HG02610 (cell line): ENCODE data around the gene NAA38.
A peak's percentile ranks its signal among the peaks of the same experiment; 100 is the strongest.

Experiments
- ATAC-seq: cut with Tn5 transposase; IDR thresholded peaks from one replicate; pipeline ENCODE4 v1.9.1; 2021; ENCODE audit warnings: mild to moderate bottlenecking, moderate library complexity; ENCODE audit not compliant: unreplicated experiment

Gene NAA38

DNA sequence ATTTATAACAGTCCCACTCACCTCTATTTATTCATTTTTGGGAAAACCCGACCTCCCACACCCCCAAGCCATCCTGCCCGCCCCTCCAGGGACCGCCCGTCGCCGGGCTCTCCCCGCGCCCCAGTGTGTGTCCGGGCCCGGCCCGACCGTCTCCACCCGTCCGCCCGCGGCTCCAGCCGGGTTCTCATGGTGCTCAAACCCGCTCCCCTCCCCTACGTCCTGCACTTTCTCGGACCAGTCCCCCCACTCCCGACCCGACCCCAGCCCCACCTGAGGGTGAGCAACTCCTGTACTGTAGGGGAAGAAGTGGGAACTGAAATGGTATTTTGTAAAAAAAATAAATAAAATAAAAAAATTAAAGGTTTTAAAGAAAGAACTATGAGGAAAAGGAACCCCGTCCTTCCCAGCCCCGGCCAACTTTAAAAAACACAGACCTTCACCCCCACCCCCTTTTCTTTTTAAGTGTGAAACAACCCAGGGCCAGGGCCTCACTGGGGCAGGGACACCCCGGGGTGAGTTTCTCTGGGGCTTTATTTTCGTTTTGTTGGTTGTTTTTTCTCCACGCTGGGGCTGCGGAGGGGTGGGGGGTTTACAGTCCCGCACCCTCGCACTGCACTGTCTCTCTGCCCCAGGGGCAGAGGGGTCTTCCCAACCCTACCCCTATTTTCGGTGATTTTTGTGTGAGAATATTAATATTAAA, 3.1 kb downstream of the NAA38 start:
- ATAC-seq, result no peak

DNA sequence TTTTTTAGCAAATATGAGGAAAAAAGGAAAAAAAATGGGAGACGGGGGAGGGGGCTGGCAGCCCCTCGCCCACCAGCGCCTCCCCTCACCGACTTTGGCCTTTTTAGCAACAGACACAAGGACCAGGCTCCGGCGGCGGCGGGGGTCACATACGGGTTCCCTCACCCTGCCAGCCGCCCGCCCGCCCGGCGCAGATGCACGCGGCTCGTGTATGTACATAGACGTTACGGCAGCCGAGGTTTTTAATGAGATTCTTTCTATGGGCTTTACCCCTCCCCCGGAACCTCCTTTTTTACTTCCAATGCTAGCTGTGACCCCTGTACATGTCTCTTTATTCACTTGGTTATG, 3.7 kb downstream of the NAA38 start:
- no peak for ATAC-seq

- no peak for ATAC-seq
These were observed 4.3 kb downstream of the NAA38 start for GRCh38 chr17:7852919-7853690.

DNA sequence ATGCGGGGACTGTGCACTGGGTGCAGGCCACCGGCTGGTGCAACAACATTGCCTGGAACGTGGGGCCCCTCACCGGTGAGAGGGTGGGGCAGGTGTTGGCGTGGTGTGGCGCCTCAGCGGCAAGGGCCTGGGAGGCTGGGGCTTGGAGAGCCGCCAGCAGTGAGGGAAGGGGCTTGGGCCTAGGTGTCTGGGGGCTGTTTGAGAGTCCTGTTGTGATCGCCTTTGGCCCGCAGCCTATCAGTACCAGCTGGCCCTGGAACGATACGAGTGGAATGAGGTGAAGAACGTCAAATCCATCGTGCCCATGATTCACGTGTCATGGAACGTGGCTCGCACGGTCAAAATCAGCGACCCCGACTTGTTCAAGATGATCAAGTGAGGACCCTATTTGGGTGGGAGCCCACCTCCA, 5.1 kb downstream of the NAA38 start:
- ATAC-seq, result no peak

GRCh38 chr17:7851438-7852261, 5.7 kb downstream of the NAA38 start:
- peak; percentile 64 for ATAC-seq

GRCh38 chr17:7850701-7851437, 6.5 kb downstream of the NAA38 start:
- no peak for ATAC-seq

DNA sequence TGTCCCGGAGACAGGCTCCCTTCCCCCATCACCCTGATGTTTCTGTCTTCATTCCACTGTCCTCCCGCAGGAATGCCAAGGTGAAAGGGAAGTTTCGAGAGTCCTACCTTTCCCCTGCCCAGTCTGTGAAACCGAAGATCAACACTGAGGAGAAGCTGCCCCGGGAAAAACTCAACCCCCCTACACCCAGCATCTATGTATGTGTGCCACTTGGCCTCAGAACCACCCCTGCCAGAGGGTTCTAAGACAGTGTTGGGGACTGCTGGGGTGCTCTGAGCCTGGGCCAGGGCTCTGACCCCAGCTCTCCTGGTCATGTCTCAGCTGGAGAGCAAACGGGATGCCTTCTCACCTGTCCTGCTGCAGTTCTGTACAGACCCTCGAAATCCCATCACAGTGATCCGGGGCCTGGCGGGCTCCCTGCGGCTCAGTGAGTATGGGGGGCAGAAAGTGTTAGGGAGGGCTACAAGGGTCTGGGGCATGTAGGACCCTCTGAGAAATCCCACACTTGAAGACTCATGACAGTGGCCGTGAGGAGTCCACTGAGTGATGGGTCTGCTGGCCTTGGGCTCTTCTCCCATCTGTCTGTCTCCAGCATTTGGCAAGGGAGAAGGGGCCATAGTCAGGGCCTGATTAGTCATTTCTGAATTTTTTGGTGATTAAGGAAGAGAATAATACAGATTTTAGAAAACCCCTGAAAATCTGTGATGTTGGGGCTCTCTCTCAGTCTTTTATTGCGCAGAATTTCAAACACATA, 7.4 kb downstream of the NAA38 start:
- no peak for ATAC-seq

- no peak for ATAC-seq
These were observed 8.1 kb downstream of the NAA38 start for GRCh38 chr17:7849130-7849750.

- no peak for ATAC-seq
These were observed 8.6 kb downstream of the NAA38 start for GRCh38 chr17:7848739-7849129.

GRCh38 chr17:7848131-7848579, 9.2 kb downstream of the NAA38 start:
- ATAC-seq, result no peak

- no peak for ATAC-seq
These were observed 10.3 kb downstream of the NAA38 start for GRCh38 chr17:7846765-7847661.

DNA sequence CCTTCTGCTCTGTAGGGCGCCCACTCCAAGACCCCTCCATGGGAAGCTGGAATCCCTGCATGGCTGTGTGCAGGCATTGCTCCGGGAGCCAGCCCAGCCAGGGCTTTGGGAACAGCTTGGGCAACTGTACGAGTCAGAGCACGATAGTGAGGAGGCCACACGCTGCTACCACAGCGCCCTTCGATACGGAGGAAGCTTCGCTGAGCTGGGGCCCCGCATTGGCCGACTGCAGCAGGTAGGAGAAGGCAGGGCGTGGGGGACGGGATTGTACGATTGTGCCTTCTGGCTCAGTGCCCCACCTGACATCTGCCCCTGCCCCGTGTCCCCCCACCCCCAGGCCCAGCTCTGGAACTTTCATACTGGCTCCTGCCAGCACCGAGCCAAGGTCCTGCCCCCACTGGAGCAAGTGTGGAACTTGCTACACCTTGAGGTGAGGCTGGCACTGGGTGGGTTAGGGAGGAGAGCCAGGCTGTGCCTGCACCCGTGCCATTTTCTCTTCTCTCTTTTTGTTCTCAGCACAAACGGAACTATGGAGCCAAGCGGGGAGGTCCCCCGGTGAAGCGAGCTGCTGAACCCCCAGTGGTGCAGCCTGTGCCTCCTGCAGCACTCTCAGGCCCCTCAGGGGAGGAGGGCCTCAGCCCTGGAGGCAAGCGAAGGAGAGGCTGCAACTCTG, 11.2 kb downstream of the NAA38 start:
- ATAC-seq, result no peak

DNA sequence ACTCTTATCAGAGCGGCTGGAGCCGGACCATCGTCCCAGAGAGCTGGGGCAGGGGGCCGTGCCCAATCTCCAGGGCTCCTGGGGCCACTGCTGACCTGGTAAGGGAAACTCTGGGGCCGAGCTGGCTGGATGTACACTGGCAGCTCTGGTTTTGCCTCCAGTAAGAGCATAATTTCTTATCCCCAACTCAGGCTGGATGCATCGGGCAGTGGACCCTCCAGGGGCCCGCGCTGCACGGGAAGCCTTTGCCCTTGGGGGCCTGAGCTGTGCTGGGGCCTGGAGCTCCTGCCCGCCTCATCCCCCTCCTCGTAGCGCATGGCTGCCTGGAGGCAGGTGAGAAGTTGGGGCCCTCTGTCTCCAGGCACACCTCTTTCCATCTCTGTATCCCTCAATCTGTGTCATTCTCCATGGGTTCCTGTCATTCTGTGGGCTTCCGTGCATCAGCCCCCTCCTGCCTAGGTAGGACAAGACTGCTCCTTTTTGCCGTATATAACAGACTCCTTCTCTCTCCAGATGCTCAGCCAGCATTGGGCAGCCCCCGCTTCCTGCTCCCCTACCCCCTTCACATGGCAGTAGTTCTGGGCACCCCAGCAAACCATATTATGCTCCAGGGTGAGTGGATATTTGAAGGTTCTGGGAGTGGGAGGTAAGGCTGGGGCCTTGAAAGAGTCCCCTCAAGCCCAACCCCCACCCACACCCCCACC, 11.8 kb downstream of the NAA38 start:
- ATAC-seq, result no peak

DNA sequence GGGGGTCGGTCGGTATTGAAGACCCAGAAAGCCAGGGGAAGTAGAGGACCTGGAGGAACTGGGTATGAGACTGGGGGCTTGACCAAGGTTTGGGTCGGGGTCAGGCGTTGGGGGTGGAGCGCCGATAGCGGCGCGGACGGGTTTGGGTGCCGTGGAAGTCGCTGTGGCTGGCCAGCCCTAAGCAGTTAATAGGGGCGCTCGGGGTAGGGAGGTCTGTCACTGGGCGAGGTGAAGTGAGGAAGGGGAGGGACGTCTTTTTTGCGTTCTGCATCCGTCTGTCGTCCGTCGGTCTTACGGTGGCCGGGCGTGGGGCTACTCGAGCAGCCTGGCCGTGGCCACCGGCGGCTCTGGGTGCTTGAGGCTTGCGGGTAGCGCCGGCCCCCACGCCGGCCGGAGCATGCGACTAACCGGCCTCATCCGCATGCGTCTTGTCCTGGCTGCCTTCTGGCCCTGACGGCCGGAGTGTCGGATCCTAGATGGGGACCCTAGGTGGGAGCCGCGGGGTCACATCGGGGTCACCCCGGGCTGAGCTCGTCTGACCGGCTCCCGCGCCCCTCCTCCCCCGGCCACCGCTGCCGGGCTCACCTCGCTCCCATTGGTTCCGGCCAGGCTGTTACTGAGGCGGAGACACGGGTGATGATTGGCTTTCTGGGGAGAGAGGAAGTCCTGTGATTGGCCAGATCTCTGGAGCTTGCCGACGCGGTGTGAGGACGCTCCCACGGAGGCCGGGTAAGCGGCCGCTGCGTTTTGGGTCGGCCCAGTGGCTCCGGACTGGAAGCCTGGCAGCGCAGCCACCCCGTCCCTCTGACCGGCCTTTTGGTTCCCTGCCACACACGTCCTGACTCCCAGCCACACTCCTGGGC, 12.8 kb downstream of the NAA38 start:
- ATAC-seq, result peak; percentile 47

- peak; percentile 25 for ATAC-seq
These were observed 13.6 kb downstream of the NAA38 start for GRCh38 chr17:7843536-7844291.

- no peak for ATAC-seq
These were observed 14.2 kb downstream of the NAA38 start for GRCh38 chr17:7843257-7843535.
